SK-N-MC (cell line): ENCODE measurements around the gene CLEC18A.

Source experiments
- EZH2 ChIP-seq: fragments of 200-600 bp; sonication (generic); IDR thresholded peaks from one replicate; pipeline ENCODE4 v1.6.1; 2017; ENCODE audit warnings: antibody characterized with exemption
- FOXP2 ChIP-seq: optimal IDR thresholded peaks from 2 replicates; pipeline ENCODE3; 2011; ENCODE audit warnings: mild to moderate bottlenecking, moderate library complexity; ENCODE audit not compliant: insufficient read depth; ENCODE audit errors: extremely low read length, control extremely low read depth
- POLR2AphosphoS5 ChIP-seq: IDR thresholded peaks from 2 replicates; pipeline ENCODE4 v1.6.1; 2012; ENCODE audit warnings: mild to moderate bottlenecking, low read depth, low read length, borderline replicate concordance

- TF ChIP-seq POLR2AphosphoS5 (no peak), FOXP2 (no peak), EZH2 (no peak)
Observed at GRCh38 chr16:69909043-69909442, 42.1 kb upstream of the CLEC18A start.
